HFFc6 (cell line): ENCODE measurements around the gene MAP3K19. TPM values are rescaled to one million over a fixed set of nuclear protein-coding genes. Genes with fewer than 3 reads are reported as not detected.

Source experiments
- DNase-seq: peaks from one replicate; pipeline ENCODE4 v3.0.0-alpha.2; 2018
- H3K27ac Mint-ChIP-seq: 2 replicates; pipeline ENCODE4 v1.8.0; 2020; ENCODE audit warnings: mild to moderate bottlenecking, mixed read lengths
- H3K27me3 Mint-ChIP-seq: 2 replicates; pipeline ENCODE4 v1.8.0; 2021; ENCODE audit warnings: mild to moderate bottlenecking, moderate library complexity, mixed read lengths; ENCODE audit not compliant: insufficient read depth
- H3K36me3 Mint-ChIP-seq: 2 replicates; pipeline ENCODE4 v1.8.0; 2021; ENCODE audit warnings: low read depth, mixed read lengths
- H3K4me1 Mint-ChIP-seq: 2 replicates; pipeline ENCODE4 v1.8.0; 2020; ENCODE audit warnings: low read depth, mixed read lengths
- H3K4me3 Mint-ChIP-seq: 2 replicates; pipeline ENCODE4 v1.8.0; 2020; ENCODE audit warnings: mild to moderate bottlenecking, moderate library complexity, mixed read lengths
- H3K9me3 Mint-ChIP-seq: 2 replicates; pipeline ENCODE4 v1.8.0; 2020; ENCODE audit warnings: mild to moderate bottlenecking, mixed read lengths
- CTCF ChIP-seq: fragments of 200-600 bp; sonication (generic); IDR thresholded peaks from 2 replicates; pipeline ENCODE4 v1.5.0; 2021; ENCODE audit warnings: antibody characterized with exemption, mild to moderate bottlenecking
- total RNA-seq, 6 experiments: library from RNA; stranded (reverse); fragmentation: NEBNext Ultra II Directional; extraction: Animal tissue kit (Norgen Biotek cat#: 25700); gene quantifications; 2 replicates in 1 of 6; 3 replicates in 5 of 6; pipeline ENCODE4 v1.2.3, GENCODE V29; 2021

MAP3K19 gene
- total RNA-seq, 6 experiments from 2014 or later, result not detected

- H3K4me3 Mint-ChIP-seq, result no peak overlapping the region
- no peak for DNase-seq
- no peaks in the 10 kb centered on the region for H3K9me3 Mint-ChIP-seq
- peaks cover 13% of the 10 kb centered on the region for H3K27me3 Mint-ChIP-seq
- H3K27ac Mint-ChIP-seq, result no peak overlapping the region
- no peaks in the 10 kb centered on the region for H3K36me3 Mint-ChIP-seq
- TF ChIP-seq CTCF, result no peak
- peaks cover 10% of the 10 kb centered on the region for H3K4me1 Mint-ChIP-seq
These were observed 41.5 kb downstream of the MAP3K19 start for GRCh38 chr2:135005753-135006152.

GRCh38 chr2:135004005-135004746 lies 43.1 kb downstream of the MAP3K19 start:
- DNase-seq, result peak; percentile 74
- no peaks in the 10 kb centered on the region for H3K9me3 Mint-ChIP-seq
- H3K27ac Mint-ChIP-seq, result no peak overlapping the region
- peaks cover 10% of the 10 kb centered on the region for H3K4me1 Mint-ChIP-seq
- no peaks in the 10 kb centered on the region for H3K36me3 Mint-ChIP-seq
- peak; percentile 94 for TF ChIP-seq CTCF
- H3K27me3 Mint-ChIP-seq, result peaks cover 14% of the 10 kb centered on the region
- peak overlapping the region; percentile 86 for H3K4me3 Mint-ChIP-seq

- Mint-ChIP-seq H3K9me3 (no peaks in the 10 kb centered on the region), H3K4me3 (no peak overlapping the region), H3K27me3 (peaks cover 14% of the 10 kb centered on the region), H3K4me1 (peaks cover 10% of the 10 kb centered on the region), H3K36me3 (no peaks in the 10 kb centered on the region), H3K27ac (no peak overlapping the region)
- DNase-seq, result no peak
- no peak for TF ChIP-seq CTCF
These were observed 44.4 kb downstream of the MAP3K19 start for GRCh38 chr2:135002836-135003235.

GRCh38 chr2:134999521-134999920 lies 47.7 kb downstream of the MAP3K19 start:
- no peak for DNase-seq
- Mint-ChIP-seq H3K36me3 (no peaks in the 10 kb centered on the region), H3K9me3 (no peaks in the 10 kb centered on the region), H3K4me1 (peaks cover 5% of the 10 kb centered on the region), H3K27ac (no peak overlapping the region), H3K27me3 (peaks cover 17% of the 10 kb centered on the region), H3K4me3 (no peak overlapping the region)
- TF ChIP-seq CTCF, result no peak

- Mint-ChIP-seq H3K4me1 (no peaks in the 10 kb centered on the region), H3K27ac (no peak overlapping the region), H3K27me3 (peaks cover 20% of the 10 kb centered on the region), H3K36me3 (no peaks in the 10 kb centered on the region), H3K9me3 (no peaks in the 10 kb centered on the region), H3K4me3 (no peak overlapping the region)
- peak; percentile 43 for DNase-seq
- peak; percentile 74 for TF ChIP-seq CTCF
These were observed 58.1 kb downstream of the MAP3K19 start for GRCh38 chr2:134988994-134989605.
